ENCODE results near the gene ST3GAL6.
"Not testable (repeated sequence)": the region's sequence is repeated elsewhere in the genome, so short reads cannot be mapped to it uniquely, and the experiment has no call there.

Gene ST3GAL6

GRCh38 chr3:98807561-98807960, 44.4 kb downstream of the ST3GAL6 start:
- no peak for DNase-seq

- no peak for DNase-seq
These were observed 44.9 kb downstream of the ST3GAL6 start for GRCh38 chr3:98808071-98808470.

DNA sequence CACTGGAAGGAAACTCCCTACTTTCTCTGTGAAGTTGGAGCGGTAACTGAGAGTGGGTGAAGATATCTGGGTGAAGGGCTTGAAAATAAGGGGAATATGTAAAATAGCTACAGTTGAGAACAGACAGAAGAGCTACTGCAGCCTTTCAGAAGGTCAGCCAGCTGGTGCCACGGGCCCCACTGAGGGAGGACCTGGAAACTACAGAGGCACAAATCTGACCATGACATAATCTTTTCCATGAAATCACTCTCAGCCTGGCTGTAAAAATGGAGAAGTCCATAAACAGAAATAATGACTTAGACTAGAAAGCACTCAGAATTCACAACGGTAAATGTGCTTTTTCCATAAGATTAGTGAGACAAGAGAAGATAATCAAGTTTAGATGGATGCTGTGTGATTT, 46.4 kb downstream of the ST3GAL6 start:
- DNase-seq, result no peak

- DNase-seq, result no peak
These were observed 47.9 kb downstream of the ST3GAL6 start for GRCh38 chr3:98811048-98811447.

DNA sequence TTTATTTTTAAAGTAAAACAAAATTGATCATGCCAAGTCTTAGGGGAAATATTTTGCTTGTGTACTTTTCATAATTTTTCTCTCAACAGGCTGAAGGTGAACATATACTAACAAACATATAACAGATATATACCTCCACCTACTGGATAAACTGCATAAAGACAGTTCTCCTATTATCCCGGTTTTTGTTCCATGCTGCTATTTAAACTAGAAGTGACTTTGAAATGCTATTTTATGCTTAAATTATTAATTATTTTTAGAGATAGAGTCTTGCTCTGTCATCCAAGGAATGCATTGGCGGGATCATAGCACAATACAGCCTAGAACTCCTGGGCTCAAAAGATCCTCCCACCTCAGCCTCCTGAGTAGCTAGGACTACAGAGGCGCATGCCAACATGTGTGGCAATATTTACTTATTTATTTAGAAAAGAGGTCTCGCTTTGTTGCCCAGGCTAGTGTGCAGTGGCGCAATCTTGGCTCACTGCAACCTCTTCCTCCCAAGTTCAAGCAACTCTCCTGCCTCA, 49.8 kb downstream of the ST3GAL6 start:
- DNase-seq, result peak; percentile 3

- no peak for DNase-seq
These were observed 51.8 kb downstream of the ST3GAL6 start for GRCh38 chr3:98814817-98815420.

- peak; percentile 32 for DNase-seq
These were observed 54.5 kb downstream of the ST3GAL6 start for GRCh38 chr3:98817547-98818041.

DNA sequence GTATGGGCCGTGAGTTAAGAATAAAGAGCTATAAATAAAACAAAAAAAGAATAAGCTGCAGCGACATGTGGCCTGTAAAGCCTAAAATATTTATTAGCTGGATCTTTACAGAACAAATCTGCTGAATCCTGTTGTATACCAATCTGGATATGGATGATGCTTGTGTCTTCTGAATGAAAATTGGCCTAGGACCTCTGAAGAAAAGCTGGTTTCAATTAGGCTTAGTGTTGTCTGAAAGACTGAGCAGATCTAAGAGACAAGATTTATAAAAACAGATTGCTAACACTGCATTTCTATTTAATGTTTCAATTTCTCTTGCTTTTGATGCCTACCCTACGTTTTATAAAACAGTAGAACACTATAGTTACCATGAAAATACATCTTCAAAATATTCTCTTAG, 57.9 kb downstream of the ST3GAL6 start:
- no peak for DNase-seq

- no peak for DNase-seq
These were observed 60.7 kb downstream of the ST3GAL6 start for GRCh38 chr3:98823791-98824190.

DNA sequence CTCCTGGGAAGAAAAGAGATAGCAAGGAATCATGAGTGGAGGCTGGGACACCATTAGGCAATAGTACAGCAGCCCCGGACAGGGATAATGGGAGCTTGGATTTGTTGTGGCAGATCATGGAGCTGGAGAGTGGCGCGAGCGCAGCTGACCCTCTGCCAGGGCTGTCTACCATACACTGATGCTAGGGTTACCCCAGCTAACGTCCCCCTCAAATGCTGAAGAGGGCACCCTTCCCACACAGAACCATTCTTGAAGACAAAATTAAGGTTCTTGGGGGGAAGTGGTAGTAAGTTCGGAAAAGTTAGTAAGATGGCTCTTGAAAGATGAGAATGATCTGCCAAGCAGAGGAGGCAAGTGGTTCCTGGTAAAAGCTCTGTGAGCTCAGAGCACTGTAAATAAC, 61.1 kb downstream of the ST3GAL6 start:
- no peak for DNase-seq

DNA sequence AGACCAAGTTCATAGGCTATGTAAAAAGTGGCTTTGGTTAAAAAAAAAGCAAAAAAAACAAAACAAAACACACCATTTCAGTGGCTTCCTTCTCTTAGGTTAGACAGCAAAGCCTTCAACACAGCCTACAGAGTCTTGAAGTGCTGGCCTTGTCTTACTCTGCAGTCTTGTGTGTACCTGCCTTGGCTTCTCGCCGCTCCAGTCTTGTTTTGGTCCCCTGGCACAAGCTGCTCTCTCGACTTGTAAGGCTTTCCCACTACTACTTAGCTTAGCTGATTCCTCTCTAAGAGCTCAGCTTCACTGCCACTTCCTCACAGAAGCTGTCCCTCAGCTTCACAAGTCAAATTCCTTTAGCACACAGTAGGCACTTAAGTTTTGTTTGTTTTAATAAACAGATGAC, 63.0 kb downstream of the ST3GAL6 start:
- DNase-seq, result no peak

DNA sequence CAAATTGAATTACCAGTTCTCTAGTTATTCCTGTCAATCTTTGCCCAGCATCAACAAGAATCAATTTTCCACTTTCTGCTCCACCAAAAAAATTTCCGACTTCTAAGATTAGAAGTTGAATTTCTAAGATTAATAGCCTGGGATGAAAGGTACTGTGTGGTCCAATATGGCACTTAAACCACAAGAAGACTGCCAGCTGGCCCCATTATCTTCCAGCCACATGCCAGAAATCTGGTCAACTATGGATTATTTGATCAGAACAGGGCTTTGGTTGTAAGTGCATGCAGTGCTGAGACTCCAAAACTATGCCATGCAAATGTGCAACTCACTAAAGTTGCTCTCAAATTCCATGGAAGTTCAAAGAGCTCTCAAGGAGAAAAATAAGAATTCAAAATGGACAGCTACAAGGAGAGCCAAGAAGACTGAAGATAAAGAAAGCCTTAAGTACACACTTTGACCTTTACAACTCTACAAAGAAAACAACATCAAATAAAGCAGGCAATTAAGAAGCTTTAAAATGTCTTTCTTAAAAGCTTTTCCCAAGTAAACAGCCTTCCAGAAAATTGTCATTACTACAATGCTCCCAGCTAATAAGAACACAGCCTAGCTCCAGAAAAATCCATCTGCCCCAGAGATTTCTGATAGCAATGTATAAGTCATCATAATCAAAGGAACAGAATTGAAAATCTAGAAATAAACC, 64.2 kb downstream of the ST3GAL6 start:
- DNase-seq, result no peak

DNA sequence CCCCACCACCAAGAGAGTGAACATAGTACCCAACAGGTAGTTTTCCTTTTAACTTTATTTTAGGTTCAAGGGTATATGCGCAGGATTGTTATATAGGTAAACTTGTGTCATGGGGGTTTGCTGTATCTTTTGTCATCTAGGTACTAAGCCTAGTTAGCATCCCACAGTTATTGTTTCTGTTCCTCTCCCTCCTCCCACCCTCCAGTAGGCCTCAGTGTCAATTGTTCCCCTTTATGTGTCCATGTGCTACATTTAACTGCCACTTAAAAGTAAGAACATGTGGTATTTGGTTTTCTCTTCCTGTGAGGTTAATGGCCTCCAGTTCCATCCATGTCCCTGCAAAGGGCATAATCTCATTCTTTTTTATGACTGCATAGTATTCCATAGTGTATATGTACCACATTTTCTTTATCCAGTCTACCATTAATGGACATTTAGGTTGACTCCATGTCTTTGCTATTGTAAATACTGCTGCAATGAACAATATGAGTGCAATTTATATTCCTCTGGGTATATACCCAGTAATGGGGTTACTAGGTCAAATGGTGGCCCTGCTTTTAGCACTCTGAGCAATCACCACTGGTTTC, 66.2 kb downstream of the ST3GAL6 start:
- DNase-seq, result no peak

GRCh38 chr3:98831060-98831459, 67.9 kb downstream of the ST3GAL6 start:
- DNase-seq, result not testable (repeated sequence)

DNA sequence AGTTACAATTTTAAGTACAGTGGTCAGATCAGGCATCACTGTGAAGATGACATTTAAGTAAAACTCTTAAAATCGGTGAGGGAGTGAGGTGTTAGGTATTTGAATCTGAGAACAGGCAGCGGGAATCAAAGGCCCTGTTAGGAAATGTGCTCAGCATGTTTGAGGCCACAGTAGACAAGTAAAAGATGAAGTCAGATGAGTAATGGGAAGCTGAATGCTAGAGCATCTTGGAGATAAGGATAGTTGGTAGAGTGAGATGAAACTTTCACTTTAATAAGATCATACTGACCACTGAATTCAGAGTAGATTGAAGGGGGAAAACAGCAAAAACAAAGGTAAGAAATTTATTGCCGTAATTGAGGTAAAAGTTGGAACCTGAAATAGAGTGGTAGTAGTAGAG, 76.7 kb downstream of the ST3GAL6 start:
- no peak for DNase-seq

DNA sequence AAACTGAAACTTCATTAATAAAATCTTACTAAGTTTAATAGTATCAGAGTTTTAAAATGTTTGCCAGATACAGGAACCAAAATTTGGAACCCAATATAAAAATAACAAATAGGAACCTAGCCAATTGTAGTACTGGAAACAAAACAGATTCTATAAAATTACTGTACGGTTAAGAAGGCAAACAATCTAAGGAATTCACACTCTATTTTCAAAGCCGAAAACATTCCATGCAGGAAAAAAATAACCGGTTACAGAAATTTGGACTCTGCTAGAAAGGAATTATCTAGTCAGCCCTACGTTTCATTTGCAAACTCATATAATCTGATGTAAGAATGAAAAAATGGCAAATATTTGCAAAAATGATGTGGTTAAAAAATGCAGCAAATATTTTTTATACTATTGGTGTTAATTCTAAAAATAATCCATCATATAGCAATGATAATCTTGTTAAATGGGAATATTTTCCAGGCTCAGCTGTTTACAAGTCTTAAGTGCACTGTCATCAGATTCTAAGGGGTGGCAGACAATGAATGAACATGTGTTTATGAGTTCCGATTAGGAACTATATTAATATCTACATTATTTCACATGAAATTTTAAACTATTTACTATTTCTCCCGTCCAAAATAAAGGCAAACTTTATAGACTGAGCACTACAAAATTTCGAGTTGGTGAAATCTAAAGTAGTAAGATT, 80.3 kb downstream of the ST3GAL6 start:
- DNase-seq, result no peak

All from NCI-H774 (cell line).